Cardiac muscle cell (in vitro differentiated cells and primary cell): ENCODE data around the gene TSPAN32. TPM values are rescaled to one million over a fixed set of nuclear protein-coding genes. Genes with fewer than 3 reads are reported as not detected.
"Not testable (repeated sequence)": the region's sequence is repeated elsewhere in the genome, so short reads cannot be mapped to it uniquely, and the experiment has no call there.

ENCODE experiments used
- DNase-seq, 2 donors: peaks; one replicate each; pipeline versions ENCODE4 v3.0.0 to v3.0.0-alpha.2; 2010 to 2017; ENCODE audit warnings: low read depth in 1 of 2, low spot score in 1 of 2
- H3K27ac ChIP-seq: fragments of 200-600 bp; sonication (generic); 2 replicates; pipeline ENCODE4 v1.5.1; 2016
- H3K27me3 ChIP-seq: fragments of 200-600 bp; sonication (generic); 2 replicates; pipeline ENCODE4 v1.6.0; 2016; ENCODE audit warnings: control low read depth
- H3K36me3 ChIP-seq: fragments of 200-600 bp; sonication (generic); 2 replicates; pipeline ENCODE4 v1.5.1; 2016; ENCODE audit warnings: control low read depth
- H3K4me1 ChIP-seq: fragments of 200-600 bp; sonication (generic); 2 replicates; pipeline ENCODE4 v1.8.1; 2017; ENCODE audit warnings: low read depth, mild to moderate bottlenecking, mixed run types
- H3K4me3 ChIP-seq: fragments of 200-600 bp; sonication (generic); 2 replicates; pipeline ENCODE4 v1.5.1; 2016; ENCODE audit warnings: mild to moderate bottlenecking
- H3K9me3 ChIP-seq: fragments of 200-600 bp; sonication (generic); 2 replicates; pipeline ENCODE4 v1.5.1; 2017; ENCODE audit warnings: low read depth, mild to moderate bottlenecking, control low read depth
- polyA plus RNA-seq: library from polyadenylated mRNA; unstranded; fragments of >200 nt; fragmentation: Nextera tagmentation; extraction: Ambion mirVana; gene quantifications from 2 replicates; pipeline ENCODE4 v1.2.1, GENCODE V29; 2016
- total RNA-seq: library from RNA; depleted of rRNA; stranded (reverse); fragments of >200 nt; gene quantifications from 2 replicates; pipeline ENCODE4 v1.2.3, GENCODE V29; 2016
- TF ChIP-seq, protein P1 (sequence below): IDR thresholded peaks from 2 replicates; pipeline ENCODE4 v1.5.1; 2012; ENCODE audit warnings: low read depth, mild to moderate bottlenecking, low read length

The TSPAN32 gene
- total and polyA plus RNA-seq, 2 experiments from 2014 or later: 22.0 to 24.8 TPM

DNA sequence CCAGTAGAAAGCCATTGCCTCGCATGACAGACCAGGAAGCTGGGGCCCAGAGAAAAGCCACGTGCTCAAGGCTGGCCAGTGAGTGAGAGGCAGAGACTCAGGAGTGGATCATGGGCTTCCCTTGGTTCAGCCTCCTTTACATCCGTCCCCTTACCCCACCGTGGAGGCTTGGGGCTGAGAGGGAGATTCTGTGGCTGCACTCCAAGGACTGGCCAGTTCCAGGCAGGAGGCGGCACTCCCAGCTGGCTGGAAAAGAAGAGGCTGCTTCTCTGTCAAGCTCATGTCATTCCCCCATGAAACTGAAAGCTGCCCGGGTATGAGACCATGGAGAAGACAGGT is 24.8 kb upstream of the TSPAN32 start:
- no peak overlapping the region for H3K27ac ChIP-seq
- TF ChIP-seq, protein P1, sequence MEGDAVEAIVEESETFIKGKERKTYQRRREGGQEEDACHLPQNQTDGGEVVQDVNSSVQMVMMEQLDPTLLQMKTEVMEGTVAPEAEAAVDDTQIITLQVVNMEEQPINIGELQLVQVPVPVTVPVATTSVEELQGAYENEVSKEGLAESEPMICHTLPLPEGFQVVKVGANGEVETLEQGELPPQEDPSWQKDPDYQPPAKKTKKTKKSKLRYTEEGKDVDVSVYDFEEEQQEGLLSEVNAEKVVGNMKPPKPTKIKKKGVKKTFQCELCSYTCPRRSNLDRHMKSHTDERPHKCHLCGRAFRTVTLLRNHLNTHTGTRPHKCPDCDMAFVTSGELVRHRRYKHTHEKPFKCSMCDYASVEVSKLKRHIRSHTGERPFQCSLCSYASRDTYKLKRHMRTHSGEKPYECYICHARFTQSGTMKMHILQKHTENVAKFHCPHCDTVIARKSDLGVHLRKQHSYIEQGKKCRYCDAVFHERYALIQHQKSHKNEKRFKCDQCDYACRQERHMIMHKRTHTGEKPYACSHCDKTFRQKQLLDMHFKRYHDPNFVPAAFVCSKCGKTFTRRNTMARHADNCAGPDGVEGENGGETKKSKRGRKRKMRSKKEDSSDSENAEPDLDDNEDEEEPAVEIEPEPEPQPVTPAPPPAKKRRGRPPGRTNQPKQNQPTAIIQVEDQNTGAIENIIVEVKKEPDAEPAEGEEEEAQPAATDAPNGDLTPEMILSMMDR: no peak
- H3K4me3 ChIP-seq: no peak overlapping the region
- no peaks in the 10 kb centered on the region for H3K4me1 ChIP-seq
- H3K36me3 ChIP-seq: no peaks in the 10 kb centered on the region
- no peaks in the 10 kb centered on the region for H3K9me3 ChIP-seq
- H3K27me3 ChIP-seq: peaks cover 55% of the 10 kb centered on the region
- no peak for DNase-seq

DNA sequence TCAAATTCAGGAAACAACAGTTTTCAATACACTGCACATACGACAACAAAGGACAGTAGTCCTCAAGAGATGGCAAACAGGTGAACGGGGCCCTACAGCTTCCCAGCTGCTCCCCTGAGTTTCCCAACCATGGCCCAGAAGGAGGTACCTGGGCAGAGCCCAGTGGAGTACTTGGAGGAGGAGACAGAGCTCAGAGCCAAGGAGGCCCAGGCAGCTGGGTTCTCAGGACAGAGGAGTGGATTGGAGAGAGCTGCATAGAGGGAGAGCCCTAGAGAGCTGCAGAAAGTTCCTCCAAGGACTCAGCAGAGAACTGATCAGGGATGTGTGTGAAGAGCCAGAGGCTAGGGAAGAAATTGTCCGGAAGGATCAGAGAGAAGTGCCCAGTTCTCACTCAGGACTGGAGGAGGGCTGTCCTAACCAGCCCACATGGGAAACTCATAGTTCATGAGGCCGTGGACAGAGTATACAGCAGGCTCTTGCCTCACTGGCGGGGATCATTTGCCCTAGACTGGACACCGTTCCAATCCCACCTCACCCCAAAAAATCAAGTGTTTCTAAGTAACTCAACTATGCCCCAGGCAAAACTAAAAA is 23.8 kb upstream of the TSPAN32 start:
- Histone ChIP-seq H3K4me3 (no peak overlapping the region), H3K36me3 (no peaks in the 10 kb centered on the region), H3K4me1 (no peaks in the 10 kb centered on the region), H3K27ac (no peak overlapping the region), H3K27me3 (peaks cover 46% of the 10 kb centered on the region), H3K9me3 (no peaks in the 10 kb centered on the region)
- TF ChIP-seq, protein P1: no peak
- DNase-seq: no peak

DNA sequence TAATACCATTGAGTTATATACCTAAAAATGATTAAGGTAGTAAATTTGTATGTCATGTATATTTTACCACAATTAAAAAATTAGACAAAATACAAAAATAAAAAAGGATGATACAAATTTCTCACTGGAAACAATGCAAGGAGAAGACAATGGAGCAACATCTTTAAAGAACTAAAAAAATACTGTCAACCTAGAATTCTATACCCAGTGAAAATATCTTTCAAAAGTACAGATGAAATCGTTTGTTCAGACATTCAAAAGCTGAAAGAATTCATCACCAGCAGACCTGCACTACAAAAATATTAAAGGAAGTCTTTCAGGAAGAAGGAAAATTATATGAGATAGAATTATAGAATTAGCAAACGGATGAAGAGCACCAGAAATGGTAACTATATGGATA is 21.6 kb upstream of the TSPAN32 start:
- Histone ChIP-seq H3K27ac (no peak overlapping the region), H3K36me3 (no peaks in the 10 kb centered on the region), H3K9me3 (no peaks in the 10 kb centered on the region), H3K4me1 (no peaks in the 10 kb centered on the region), H3K27me3 (peaks cover 28% of the 10 kb centered on the region), H3K4me3 (no peak overlapping the region)
- TF ChIP-seq, protein P1: no peak
- DNase-seq: no peak

DNA sequence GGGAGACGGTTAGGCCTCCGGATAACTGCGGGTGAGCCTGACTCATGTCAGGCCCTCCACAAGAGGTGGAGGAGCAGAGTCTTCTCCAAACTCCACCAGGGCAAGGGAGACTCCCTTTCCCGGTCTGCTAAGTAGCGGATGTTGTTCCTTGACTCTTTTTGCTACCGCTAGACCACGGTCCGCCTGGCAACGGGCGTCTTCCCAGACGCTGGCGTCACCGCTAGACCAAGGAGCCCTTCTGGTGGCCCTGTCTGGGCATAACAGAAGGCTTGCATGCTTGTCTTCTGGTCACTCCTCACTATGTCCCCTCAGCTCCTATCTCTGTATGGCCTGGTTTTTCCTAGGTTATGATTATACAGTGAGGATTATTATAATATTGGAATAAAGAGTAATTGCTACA is 15.5 kb upstream of the TSPAN32 start:
- not testable (repeated sequence) for H3K9me3 ChIP-seq, H3K4me3 ChIP-seq, H3K4me1 ChIP-seq, H3K36me3 ChIP-seq, DNase-seq, H3K27ac ChIP-seq
- peaks cover 14% of the 10 kb centered on the region for H3K27me3 ChIP-seq

DNA sequence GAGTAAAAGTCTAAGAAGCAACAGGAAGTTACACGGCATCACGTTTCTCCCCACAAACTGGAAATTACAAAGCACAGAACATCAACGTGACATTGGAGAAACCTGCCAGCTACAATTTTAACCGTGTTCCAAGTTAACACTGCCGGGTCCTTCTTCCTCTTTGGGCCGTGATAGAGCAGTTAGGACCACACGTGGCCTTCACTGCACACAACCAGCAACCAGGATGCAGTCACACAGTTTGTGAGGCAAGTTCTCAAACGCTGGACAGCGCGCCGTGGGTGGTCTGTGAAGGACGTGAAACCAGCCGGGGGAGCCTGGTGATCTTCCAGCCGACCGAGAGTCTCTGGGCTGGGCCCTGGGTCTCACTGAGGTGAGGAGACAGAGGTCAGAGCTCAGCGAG is 14.7 kb upstream of the TSPAN32 start:
- Histone ChIP-seq H3K36me3 (no peaks in the 10 kb centered on the region), H3K27me3 (peaks cover 9% of the 10 kb centered on the region), H3K4me1 (no peaks in the 10 kb centered on the region), H3K4me3 (no peak overlapping the region), H3K9me3 (no peaks in the 10 kb centered on the region), H3K27ac (no peak overlapping the region)
- DNase-seq: no peak
- TF ChIP-seq, protein P1: no peak

DNA sequence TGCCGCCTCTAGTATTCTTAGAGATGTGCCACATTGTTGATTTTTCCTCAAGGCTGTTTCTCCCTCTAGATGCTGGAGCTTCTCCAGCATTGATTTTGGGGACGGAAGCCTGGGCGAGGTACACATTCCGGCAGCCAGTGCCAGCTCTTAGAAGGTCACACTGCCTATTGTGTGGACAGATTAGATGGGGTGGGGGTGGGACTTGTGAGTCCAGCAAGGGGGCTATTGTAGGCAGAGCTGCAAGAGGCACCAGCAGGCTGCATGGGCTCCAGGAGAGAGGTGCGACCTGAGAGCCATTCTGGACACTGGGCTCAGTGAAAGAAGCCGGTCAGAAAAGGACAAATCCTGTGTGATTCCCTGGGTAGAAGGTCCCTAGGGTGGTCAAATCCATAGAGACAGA is 12.5 kb upstream of the TSPAN32 start:
- no peak for DNase-seq
- TF ChIP-seq, protein P1: no peak
- H3K27ac ChIP-seq: no peak overlapping the region

More for the DNA sequence above, 12.5 kb upstream of the TSPAN32 start:
- peaks cover 17% of the 10 kb centered on the region for H3K27me3 ChIP-seq
- no peaks in the 10 kb centered on the region for H3K4me1 ChIP-seq
- H3K4me3 ChIP-seq: no peak overlapping the region
- H3K9me3 ChIP-seq: no peaks in the 10 kb centered on the region
- H3K36me3 ChIP-seq: no peaks in the 10 kb centered on the region
